ENCODE data around the gene ZNF319. TPM values are rescaled to one million over a fixed set of nuclear protein-coding genes. Genes with fewer than 3 reads are reported as not detected.

Gene ZNF319
- total and polyA plus RNA-seq, 10 of the 15 experiments (the other 5 are each of a cell fraction or from before 2014, with no cell fraction given), result 0.29 to 7.4 (median 1.7) TPM

GRCh38 chr16:57994361-57994760, 6.1 kb downstream of the ZNF319 start:
- in situ Hi-C loops (cut with MboI), result no loop called here

More at GRCh38 chr16:57994361-57994760, 6.1 kb downstream of the ZNF319 start:
- RAD21 ChIA-PET (ENCODE audit: unreplicated experiment), result no interaction called here
- Histone ChIP-seq H3K9ac (ENCODE audit: control insufficient read depth, insufficient read depth, low read length) (no peak overlapping the region), H3K4me2 (ENCODE audit: control insufficient read depth, insufficient read depth) (no peak overlapping the region), H3K27me3 (replicated peaks in 1 of 2; ENCODE audit: control insufficient read depth in 2 of 2, insufficient read depth in 2 of 2, low read length in 1 of 2) (no peaks in the 10 kb centered on the region), H4K20me1 (ENCODE audit: control insufficient read depth, insufficient read depth) (no peaks in the 10 kb centered on the region), H3K36me3 (ENCODE audit: control insufficient read depth in 2 of 2, insufficient read depth in 2 of 2, low read length in 1 of 2) (no peaks in the 10 kb centered on the region; a peak in 1 of 4 replicates), H3K9me3 (replicated peaks; ENCODE audit: control insufficient read depth, insufficient read depth, low read length) (no peaks in the 10 kb centered on the region), H2AFZ (ENCODE audit: control insufficient read depth, low read depth, low read length) (no peak overlapping the region), H3K79me2 (ENCODE audit: control insufficient read depth, insufficient read depth, low read length) (no peaks in the 10 kb centered on the region), H3K4me1 (ENCODE audit: control insufficient read depth, insufficient read depth, low read length) (peaks cover 5% of the 10 kb centered on the region), H3K4me3 (no peak overlapping the region), H3K27ac (ENCODE audit: control insufficient read depth, insufficient read depth) (no peak overlapping the region)
- SMC1A ChIA-PET (ENCODE audit: uncharacterized antibody, unreplicated experiment), result no interaction called here
- POLR2A ChIA-PET, result no interaction called here
- 97% methylated on average over 4 of the region's 4 CpGs for WGBS (ENCODE audit: insufficient coverage, insufficient replicate concordance, low lambda C conversion rate, missing lambda C conversion rate)
- intact Hi-C loops (cut with micrococcal nuclease; ENCODE audit: unreplicated experiment), result no loop called here
- FAIRE-seq, result no peak
- CTCF ChIA-PET, result interaction anchor here (0.6 kb wide), 1 partner anchor 112 kb away, joined by 3 read pairs; no protein-coding TSS in a partner anchor
- no TSS peak for BruUV-seq (replicated peaks)
- TF ChIP-seq SP1 (IDR thresholded peaks at IDR 0.05; ENCODE audit: low read depth, low read length), result no peak
- no peak for TF ChIP-seq E4F1 (IDR thresholded peaks at IDR 0.05; ENCODE audit: borderline replicate concordance, partially characterized antibody)
- no peak for TF ChIP-seq CEBPB (IDR thresholded peaks at IDR 0.05; ENCODE audit: borderline replicate concordance in 1 of 2, low read depth in 2 of 2, low read length in 2 of 2)
- no peak for TF ChIP-seq TCF7 (IDR thresholded peaks at IDR 0.05; ENCODE audit: borderline replicate concordance)
- TF ChIP-seq ZNF24 (IDR thresholded peaks at IDR 0.05), result no peak
- no peak for DNase-seq (ENCODE audit: low read depth, low spot score)
- ATAC-seq, result no peak

Measured in GM12878 (cell line).